ENCODE results near the gene CYGB. TPM values are rescaled to one million over a fixed set of nuclear protein-coding genes. Genes with fewer than 3 reads are reported as not detected.
"Not testable (repeated sequence)": the region's sequence is repeated elsewhere in the genome, so short reads cannot be mapped to it uniquely, and the experiment has no call there.

The CYGB gene
- total and polyA plus RNA-seq, 5 donors from 2014 or later = not detected

- Mint-ChIP-seq H3K27me3 (peaks cover 3% of the 10 kb centered on the region), H3K27ac (peak overlapping the region; percentile 74 to 93 (median 92)), H3K4me1 (peaks cover 0 to 42% (median 9%) of the 10 kb centered on the region in 4 donors), H3K4me3 (peak overlapping the region in 3 of 4 donors; percentile 24 to 75 (median 70)), H3K36me3 (no peaks in the 10 kb centered on the region), H3K9me3 (peaks cover 0 to 3% (median 0%) of the 10 kb centered on the region in 7 donors)
- H3K4me1 ChIP-seq (ENCODE audit: control insufficient read depth, insufficient read depth, low read length, poor library complexity, severe bottlenecking) = peaks cover 23% of the 10 kb centered on the region
- H3K27me3 ChIP-seq (ENCODE audit: control insufficient read depth, insufficient read depth, low read length) = no peaks in the 10 kb centered on the region
- no peaks in the 10 kb centered on the region for H3K36me3 ChIP-seq (ENCODE audit: control insufficient read depth, insufficient read depth, low read length)
- DNase-seq (no peak), ATAC-seq (ENCODE audit: low read depth in 2 of 2) (peak; percentile 4 to 9)
- H3K9me3 ChIP-seq (ENCODE audit: control insufficient read depth in 2 of 2, low read length in 2 of 2) = no peaks in the 10 kb centered on the region
- H3K4me3 ChIP-seq (ENCODE audit: low read depth, low read length) = no peak overlapping the region
- peak overlapping the region; percentile 33 for H3K27ac ChIP-seq (ENCODE audit: insufficient read depth, low read length, poor library complexity, severe bottlenecking)
These were observed 9.4 kb downstream of the CYGB start for GRCh38 chr17:76528156-76528527.

GRCh38 chr17:76527430-76528111, 9.9 kb downstream of the CYGB start:
- DNase-seq (peak; percentile 19 to 63 (median 51)), ATAC-seq (ENCODE audit: low read depth in 2 of 2) (peak; percentile 69 to 71)
- Histone ChIP-seq H3K27me3 (ENCODE audit: control insufficient read depth, insufficient read depth, low read length) (no peaks in the 10 kb centered on the region), H3K36me3 (ENCODE audit: control insufficient read depth, insufficient read depth, low read length) (no peaks in the 10 kb centered on the region), H3K4me3 (ENCODE audit: low read depth, low read length) (no peak overlapping the region), H3K9me3 (ENCODE audit: control insufficient read depth in 2 of 2, low read length in 2 of 2) (no peaks in the 10 kb centered on the region), H3K4me1 (ENCODE audit: control insufficient read depth, insufficient read depth, low read length, poor library complexity, severe bottlenecking) (peaks cover 28% of the 10 kb centered on the region), H3K27ac (ENCODE audit: insufficient read depth, low read length, poor library complexity, severe bottlenecking) (peak overlapping the region; percentile 23)
- H3K27ac Mint-ChIP-seq = peak overlapping the region in 2 of 3 donors; percentile 92 to 93
- H3K9me3 Mint-ChIP-seq = peaks cover 0 to 3% (median 0%) of the 10 kb centered on the region in 7 donors
- H3K27me3 Mint-ChIP-seq = peaks cover 6% of the 10 kb centered on the region
- H3K36me3 Mint-ChIP-seq = no peaks in the 10 kb centered on the region
- peaks cover 0 to 45% (median 11%) of the 10 kb centered on the region in 4 donors for H3K4me1 Mint-ChIP-seq
- H3K4me3 Mint-ChIP-seq = peak overlapping the region; percentile 54 to 77 (median 70)

DNA sequence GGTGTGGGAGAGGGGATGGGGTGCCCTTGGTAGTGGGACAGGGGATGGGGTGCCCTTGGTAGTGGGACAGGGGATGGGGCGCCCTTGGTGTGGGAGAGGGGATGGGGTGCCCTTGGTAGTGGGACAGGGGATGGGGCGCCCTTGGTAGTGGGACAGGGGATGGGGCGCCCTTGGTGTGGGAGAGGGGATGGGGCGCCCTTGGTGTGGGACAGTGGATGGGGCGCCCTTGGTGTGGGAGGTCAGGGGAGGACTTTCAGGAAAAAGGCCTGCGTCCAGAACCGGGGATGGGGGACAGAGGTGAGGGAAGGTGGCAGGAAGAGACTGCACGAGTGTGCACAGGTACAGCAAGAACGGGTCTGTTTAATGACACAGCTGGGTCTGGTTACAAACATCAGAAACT, 10.5 kb downstream of the CYGB start:
- DNase-seq; H3K9me3 ChIP-seq (ENCODE audit: control insufficient read depth in 2 of 2, low read length in 2 of 2); H3K36me3 ChIP-seq (ENCODE audit: control insufficient read depth, insufficient read depth, low read length); H3K36me3 Mint-ChIP-seq; H3K27ac ChIP-seq (ENCODE audit: insufficient read depth, low read length, poor library complexity, severe bottlenecking); ATAC-seq (ENCODE audit: low read depth in 2 of 2); H3K4me3 ChIP-seq (ENCODE audit: low read depth, low read length); H3K27me3 ChIP-seq (ENCODE audit: control insufficient read depth, insufficient read depth, low read length); H3K9me3 Mint-ChIP-seq; H3K27me3 Mint-ChIP-seq: not testable (repeated sequence)
- H3K27ac Mint-ChIP-seq = peak overlapping the region in 2 of 3 donors; percentile 91 to 93
- H3K4me1 ChIP-seq (ENCODE audit: control insufficient read depth, insufficient read depth, low read length, poor library complexity, severe bottlenecking) = peaks cover 28% of the 10 kb centered on the region
- H3K4me1 Mint-ChIP-seq = peaks cover 0 to 44% (median 11%) of the 10 kb centered on the region in 4 donors
- H3K4me3 Mint-ChIP-seq = peak overlapping the region in 2 of 4 donors; percentile 54 to 77

- H3K4me1 ChIP-seq (ENCODE audit: control insufficient read depth, insufficient read depth, low read length, poor library complexity, severe bottlenecking) = peaks cover 28% of the 10 kb centered on the region
- not testable (repeated sequence) for H3K36me3 ChIP-seq (ENCODE audit: control insufficient read depth, insufficient read depth, low read length); H3K36me3 Mint-ChIP-seq; H3K4me3 ChIP-seq (ENCODE audit: low read depth, low read length); ATAC-seq (ENCODE audit: low read depth in 2 of 2); H3K27me3 ChIP-seq (ENCODE audit: control insufficient read depth, insufficient read depth, low read length); H3K27ac Mint-ChIP-seq; H3K9me3 Mint-ChIP-seq; H3K9me3 ChIP-seq (ENCODE audit: control insufficient read depth in 2 of 2, low read length in 2 of 2); DNase-seq; H3K4me3 Mint-ChIP-seq; H3K27me3 Mint-ChIP-seq; H3K27ac ChIP-seq (ENCODE audit: insufficient read depth, low read length, poor library complexity, severe bottlenecking)
- peaks cover 0 to 39% (median 11%) of the 10 kb centered on the region in 4 donors for H3K4me1 Mint-ChIP-seq
These were observed 12.0 kb downstream of the CYGB start for GRCh38 chr17:76525513-76525833.

DNA sequence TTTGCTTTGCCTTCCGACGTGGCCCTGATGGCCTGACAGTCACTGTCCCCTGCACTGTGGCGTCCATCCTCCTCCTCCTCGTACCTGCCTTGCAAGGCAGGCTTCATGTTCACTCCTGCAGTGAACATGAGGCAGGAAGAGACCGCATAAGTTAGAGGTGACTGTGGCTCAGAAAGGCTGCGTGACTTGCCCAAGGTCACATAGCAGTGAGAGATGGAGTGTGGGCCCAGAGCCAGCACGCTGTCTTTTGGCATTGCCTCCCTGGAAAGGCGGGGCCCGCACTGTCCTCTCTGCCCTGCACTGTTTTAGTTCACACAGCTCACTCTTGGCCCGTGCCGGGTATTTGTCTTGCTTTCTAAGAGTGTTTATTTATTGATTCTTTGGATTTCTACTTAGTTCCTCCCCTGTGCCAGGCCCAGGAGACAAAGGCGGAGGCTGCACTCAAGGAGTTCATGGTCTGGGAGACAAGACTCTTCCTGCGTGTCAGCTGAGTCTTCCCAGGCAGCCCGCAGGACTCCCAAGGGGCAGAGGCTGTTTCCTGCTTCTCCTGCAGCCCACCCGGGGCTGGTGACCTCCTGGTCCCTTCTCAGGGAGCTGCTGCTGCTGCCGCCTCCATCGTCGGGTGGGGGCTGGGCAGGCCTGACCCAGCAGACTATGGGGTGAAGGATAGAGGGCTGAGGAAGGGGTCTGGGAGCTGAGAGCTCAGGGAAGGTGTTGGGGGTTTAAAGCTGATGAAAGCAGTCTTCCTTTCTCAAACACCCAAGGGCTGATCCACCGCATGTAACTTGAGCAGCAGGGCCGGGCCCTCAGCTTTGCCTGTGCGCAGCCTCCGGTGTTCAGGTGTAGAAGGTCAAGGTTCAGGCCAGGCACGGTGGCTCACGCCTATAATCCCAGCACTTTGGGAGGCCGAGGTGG, 12.7 kb downstream of the CYGB start:
- no peak for ATAC-seq (ENCODE audit: low read depth in 2 of 2)
- Mint-ChIP-seq H3K4me3 (peak overlapping the region in 1 of 4 donors; percentile 83), H3K36me3 (no peaks in the 10 kb centered on the region), H3K27me3 (peaks cover 9% of the 10 kb centered on the region), H3K27ac (peak overlapping the region in 1 of 3 donors; percentile 22), H3K9me3 (peaks cover 0 to 3% (median 0%) of the 10 kb centered on the region in 7 donors), H3K4me1 (peaks cover 0 to 34% (median 11%) of the 10 kb centered on the region in 4 donors)
- Histone ChIP-seq H3K36me3 (ENCODE audit: control insufficient read depth, insufficient read depth, low read length) (no peaks in the 10 kb centered on the region), H3K4me1 (ENCODE audit: control insufficient read depth, insufficient read depth, low read length, poor library complexity, severe bottlenecking) (peaks cover 28% of the 10 kb centered on the region), H3K27me3 (ENCODE audit: control insufficient read depth, insufficient read depth, low read length) (no peaks in the 10 kb centered on the region), H3K27ac (ENCODE audit: insufficient read depth, low read length, poor library complexity, severe bottlenecking) (no peak overlapping the region), H3K9me3 (ENCODE audit: control insufficient read depth in 2 of 2, low read length in 2 of 2) (no peaks in the 10 kb centered on the region), H3K4me3 (ENCODE audit: low read depth, low read length) (no peak overlapping the region)
- DNase-seq = no peak

GRCh38 chr17:76523084-76524037, 14.1 kb downstream of the CYGB start:
- Mint-ChIP-seq H3K4me3 (peak overlapping the region in 1 of 4 donors; percentile 57), H3K4me1 (peaks cover 0 to 29% (median 11%) of the 10 kb centered on the region in 4 donors), H3K27ac (peak overlapping the region in 2 of 3 donors; percentile 75 to 91), H3K27me3 (peaks cover 9% of the 10 kb centered on the region), H3K36me3 (no peaks in the 10 kb centered on the region), H3K9me3 (peaks cover 0 to 3% (median 0%) of the 10 kb centered on the region in 7 donors)
- no peak overlapping the region for H3K4me3 ChIP-seq (ENCODE audit: low read depth, low read length)
- H3K27me3 ChIP-seq (ENCODE audit: control insufficient read depth, insufficient read depth, low read length) = no peaks in the 10 kb centered on the region
- no peak overlapping the region for H3K27ac ChIP-seq (ENCODE audit: insufficient read depth, low read length, poor library complexity, severe bottlenecking)
- peaks cover 20% of the 10 kb centered on the region for H3K4me1 ChIP-seq (ENCODE audit: control insufficient read depth, insufficient read depth, low read length, poor library complexity, severe bottlenecking)
- DNase-seq (peak; percentile 67 to 77 (median 76)), ATAC-seq (ENCODE audit: low read depth in 2 of 2) (peak; percentile 76 to 82)
- H3K9me3 ChIP-seq (ENCODE audit: control insufficient read depth in 2 of 2, low read length in 2 of 2) = no peaks in the 10 kb centered on the region
- no peaks in the 10 kb centered on the region for H3K36me3 ChIP-seq (ENCODE audit: control insufficient read depth, insufficient read depth, low read length)

- H3K36me3 ChIP-seq (ENCODE audit: control insufficient read depth, insufficient read depth, low read length); H3K27me3 ChIP-seq (ENCODE audit: control insufficient read depth, insufficient read depth, low read length): not testable (repeated sequence)
These were observed 15.8 kb downstream of the CYGB start for GRCh38 chr17:76521683-76522082.

More at GRCh38 chr17:76521683-76522082, 15.8 kb downstream of the CYGB start:
- not testable (repeated sequence) for DNase-seq; H3K27me3 Mint-ChIP-seq; H3K9me3 ChIP-seq (ENCODE audit: control insufficient read depth in 2 of 2, low read length in 2 of 2); H3K27ac ChIP-seq (ENCODE audit: insufficient read depth, low read length, poor library complexity, severe bottlenecking); ATAC-seq (ENCODE audit: low read depth in 2 of 2); H3K27ac Mint-ChIP-seq; H3K4me1 ChIP-seq (ENCODE audit: control insufficient read depth, insufficient read depth, low read length, poor library complexity, severe bottlenecking); H3K4me3 ChIP-seq (ENCODE audit: low read depth, low read length); H3K36me3 Mint-ChIP-seq; H3K4me3 Mint-ChIP-seq; H3K9me3 Mint-ChIP-seq
- H3K4me1 Mint-ChIP-seq = peaks cover 0 to 27% (median 9%) of the 10 kb centered on the region in 4 donors

All from CD4-positive, CD25-positive, alpha-beta regulatory T cell (primary cell).